OCI-LY7 (cell line): ENCODE measurements around the gene TMIE. TPM values are rescaled to one million over a fixed set of nuclear protein-coding genes. Genes with fewer than 3 reads are reported as not detected.

Experiments
- BruUV-seq: library from RNA; stranded (reverse); fragments of 400-500 nt; replicated peaks from 2 replicates; lab custom pipeline; 2021; lab: Mats Ljungman, UMichigan
- CTCF ChIA-PET: fragments of 300-600 bp; sonication (Branson Sonifier 250); formaldehyde crosslinking; loops from one replicate; lab custom pipeline; 2022; ENCODE audit warnings: antibody characterized with exemption; ENCODE audit not compliant: unreplicated experiment; lab: Charles Lee
- POLR2A ChIA-PET: fragments of 300-600 bp; sonication (Branson Sonifier 250); formaldehyde crosslinking; loops from one replicate; lab custom pipeline; 2022; ENCODE audit warnings: antibody characterized with exemption; lab: Charles Lee
- DNase-seq: peaks from one replicate; pipeline ENCODE4 v3.0.0-alpha.2; 2015; ENCODE audit warnings: low spot score
- H2AFZ ChIP-seq: fragments of 200-600 bp; sonication (generic), shearing (Covaris generic); 2 replicates; pipeline ENCODE4 v1.6.1; 2014; ENCODE audit warnings: mild to moderate bottlenecking, antibody characterized with exemption, low read length, moderate library complexity
- H3K27ac ChIP-seq: fragments of 200-600 bp; sonication (generic); 2 replicates; pipeline ENCODE4 v1.5.1; 2014; ENCODE audit warnings: mixed run types, low read depth, mild to moderate bottlenecking, moderate library complexity, low read length, inconsistent platforms; ENCODE audit not compliant: poor library complexity, severe bottlenecking
- H3K36me3 ChIP-seq: fragments of 200-600 bp; sonication (generic); 2 replicates; pipeline ENCODE4 v1.6.1; 2014; ENCODE audit warnings: mild to moderate bottlenecking, antibody characterized with exemption, low read length, moderate library complexity, mixed read lengths; ENCODE audit not compliant: insufficient read depth
- H3K4me1 ChIP-seq: fragments of 200-600 bp; sonication (generic); 2 replicates; pipeline ENCODE4 v1.5.1; 2014; ENCODE audit warnings: mild to moderate bottlenecking, low read length; ENCODE audit not compliant: insufficient read depth, poor library complexity, severe bottlenecking
- H3K4me2 ChIP-seq: fragments of 200-600 bp; sonication (generic); 2 replicates; pipeline ENCODE4 v1.6.1; 2014; ENCODE audit warnings: mild to moderate bottlenecking, low read length
- H3K4me3 ChIP-seq: fragments of 200-600 bp; sonication (generic); 2 replicates; pipeline ENCODE4 v1.5.1; 2014; ENCODE audit warnings: mild to moderate bottlenecking, low read depth, low read length; ENCODE audit not compliant: poor library complexity, severe bottlenecking
- H3K79me2 ChIP-seq: fragments of 200-600 bp; sonication (generic); 2 replicates; pipeline ENCODE4 v1.6.1; 2016; ENCODE audit warnings: low read depth, mild to moderate bottlenecking, low read length, moderate library complexity, mixed read lengths; ENCODE audit not compliant: insufficient read depth
- H3K9me2 ChIP-seq: fragments of 200-600 bp; sonication (generic); 2 replicates; pipeline ENCODE4 v1.6.1; 2016; ENCODE audit warnings: mild to moderate bottlenecking, low read length, mixed read lengths; ENCODE audit not compliant: insufficient read depth
- H3K9me3 ChIP-seq: fragments of 200-600 bp; sonication (generic); 2 replicates; pipeline ENCODE4 v1.6.1; 2014; ENCODE audit warnings: mild to moderate bottlenecking, mixed run types, low read length, mixed read lengths
- H4K20me1 ChIP-seq: fragments of 200-600 bp; sonication (generic); 2 replicates; pipeline ENCODE4 v1.6.1; 2014; ENCODE audit warnings: mild to moderate bottlenecking, antibody characterized with exemption, low read length, moderate library complexity, mixed read lengths; ENCODE audit not compliant: insufficient read depth
- EZH2phosphoT487 ChIP-seq: fragments of 200-600 bp; sonication (generic); IDR thresholded peaks from 2 replicates; pipeline ENCODE4 v1.6.1; 2018; ENCODE audit warnings: low read depth, borderline replicate concordance, mild to moderate bottlenecking, mixed run types, antibody characterized with exemption, low read length, moderate library complexity, mixed read lengths
- intact Hi-C: fragments of 100-400 bp; cut with micrococcal nuclease; formaldehyde crosslinking; loops from one replicate; pipeline ENCODE4 v1.10.0; 2022; ENCODE audit not compliant: unreplicated experiment
- total RNA-seq, 2 experiments: library from RNA; depleted of rRNA in 1 of 2; stranded (reverse); fragments of >200 nt in 1 of 2; shearing (Covaris generic) in 1 of 2; gene quantifications; 2 replicates each; pipeline ENCODE4 v1.2.3, GENCODE V29; 2014 to 2022
- TF ChIP-seq, protein P1 (sequence below): fragments of 200-600 bp; sonication (generic); conservative IDR thresholded peaks from 2 replicates; pipeline ENCODE4 v1.5.1; 2014; ENCODE audit warnings: mild to moderate bottlenecking, antibody characterized with exemption, low read length, moderate library complexity, mixed read lengths

Gene TMIE
- total RNA-seq, 2 experiments from 2014 or later = not detected

DNA sequence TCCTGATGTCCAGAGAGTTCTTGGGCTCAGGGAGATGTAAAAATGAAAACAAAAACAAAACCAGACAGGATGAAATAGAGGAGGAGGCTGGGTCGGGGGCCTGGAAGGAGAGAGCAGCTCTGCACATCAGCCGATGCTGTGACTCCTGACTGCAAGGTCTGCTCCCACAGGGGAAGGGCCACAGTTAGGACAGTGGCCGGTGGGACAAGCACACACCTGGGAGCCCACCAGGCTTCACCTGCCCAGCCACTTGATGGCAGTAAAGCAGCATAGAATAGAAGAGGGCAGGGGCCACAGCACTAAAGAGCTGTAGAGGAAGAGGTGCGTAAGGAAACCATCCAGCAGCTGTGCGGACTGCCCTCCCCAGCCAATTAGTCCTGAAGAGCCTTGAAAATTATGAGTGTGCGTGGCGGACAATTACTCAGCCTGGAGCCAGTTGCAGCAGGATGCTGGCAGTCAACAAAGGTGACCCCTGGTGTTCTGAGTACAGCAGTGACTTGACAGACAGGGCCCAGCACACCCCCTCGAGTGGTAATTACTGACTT lies 37.5 kb upstream of the TMIE start:
- intact Hi-C loops = no loop called here
- CTCF ChIA-PET = interaction anchor here (0.6 to 0.7 kb wide), 2 partner anchors 28 to 175 kb away, joined by 3 read pairs; no protein-coding TSS in a partner anchor
- Histone ChIP-seq H3K4me3 (no peak overlapping the region), H3K4me2 (no peak overlapping the region), H3K79me2 (no peaks in the 10 kb centered on the region), H3K9me2 (no peaks in the 10 kb centered on the region), H4K20me1 (no peaks in the 10 kb centered on the region), H3K27ac (no peak overlapping the region), H3K36me3 (no peaks in the 10 kb centered on the region), H3K9me3 (no peaks in the 10 kb centered on the region), H3K4me1 (peaks cover 5% of the 10 kb centered on the region), H2AFZ (no peak overlapping the region)
- BruUV-seq = no TSS peak
- DNase-seq = peak; percentile 18
- POLR2A ChIA-PET = no interaction called here
- TF ChIP-seq, protein P1, sequence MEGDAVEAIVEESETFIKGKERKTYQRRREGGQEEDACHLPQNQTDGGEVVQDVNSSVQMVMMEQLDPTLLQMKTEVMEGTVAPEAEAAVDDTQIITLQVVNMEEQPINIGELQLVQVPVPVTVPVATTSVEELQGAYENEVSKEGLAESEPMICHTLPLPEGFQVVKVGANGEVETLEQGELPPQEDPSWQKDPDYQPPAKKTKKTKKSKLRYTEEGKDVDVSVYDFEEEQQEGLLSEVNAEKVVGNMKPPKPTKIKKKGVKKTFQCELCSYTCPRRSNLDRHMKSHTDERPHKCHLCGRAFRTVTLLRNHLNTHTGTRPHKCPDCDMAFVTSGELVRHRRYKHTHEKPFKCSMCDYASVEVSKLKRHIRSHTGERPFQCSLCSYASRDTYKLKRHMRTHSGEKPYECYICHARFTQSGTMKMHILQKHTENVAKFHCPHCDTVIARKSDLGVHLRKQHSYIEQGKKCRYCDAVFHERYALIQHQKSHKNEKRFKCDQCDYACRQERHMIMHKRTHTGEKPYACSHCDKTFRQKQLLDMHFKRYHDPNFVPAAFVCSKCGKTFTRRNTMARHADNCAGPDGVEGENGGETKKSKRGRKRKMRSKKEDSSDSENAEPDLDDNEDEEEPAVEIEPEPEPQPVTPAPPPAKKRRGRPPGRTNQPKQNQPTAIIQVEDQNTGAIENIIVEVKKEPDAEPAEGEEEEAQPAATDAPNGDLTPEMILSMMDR = peak; percentile 57
- no peak for TF ChIP-seq EZH2phosphoT487

DNA sequence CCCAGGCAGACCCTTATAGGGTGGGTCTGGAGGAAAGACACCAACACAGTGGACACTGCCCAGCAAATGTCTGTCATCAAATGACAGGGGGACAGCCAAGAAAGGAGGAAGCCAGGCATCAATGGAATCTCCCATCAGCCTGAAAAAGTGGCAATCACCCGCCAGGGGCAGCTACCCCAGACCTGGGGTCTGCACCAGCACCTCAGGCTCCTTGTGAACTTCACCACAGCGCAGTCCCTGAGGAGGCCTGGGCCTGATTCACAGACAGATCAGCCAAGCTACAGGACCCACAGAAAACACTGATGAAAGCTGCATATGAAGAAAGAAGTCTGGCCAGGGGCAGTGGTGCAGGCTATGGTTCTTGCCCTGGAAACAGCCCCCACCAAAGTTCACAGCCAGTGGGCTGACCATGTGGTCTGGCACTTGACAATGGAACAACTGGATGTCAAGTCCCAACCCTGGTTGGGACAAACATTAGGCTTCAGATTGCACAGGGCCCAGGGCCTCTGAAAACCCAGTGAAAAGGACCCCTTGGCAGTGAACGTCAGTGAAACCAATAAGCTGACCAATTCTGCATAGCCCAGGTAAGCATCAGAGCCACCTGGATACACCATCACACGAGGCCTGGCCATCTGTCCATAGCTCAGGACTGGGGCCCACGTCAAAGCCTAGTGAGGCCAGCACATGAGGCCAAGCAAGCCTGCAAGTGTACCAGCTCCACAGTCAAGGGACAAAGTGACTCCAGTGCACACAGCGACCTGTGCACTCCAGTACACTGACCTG lies 36.8 kb upstream of the TMIE start:
- Histone ChIP-seq H3K79me2 (no peaks in the 10 kb centered on the region), H3K36me3 (no peaks in the 10 kb centered on the region), H3K9me2 (no peaks in the 10 kb centered on the region), H3K4me1 (peaks cover 5% of the 10 kb centered on the region), H2AFZ (no peak overlapping the region), H3K4me2 (no peak overlapping the region), H4K20me1 (no peaks in the 10 kb centered on the region), H3K27ac (no peak overlapping the region), H3K9me3 (no peaks in the 10 kb centered on the region), H3K4me3 (no peak overlapping the region)
- DNase-seq = no peak
- POLR2A ChIA-PET = no interaction called here
- TF ChIP-seq, protein P1 = no peak
- no peak for TF ChIP-seq EZH2phosphoT487
- CTCF ChIA-PET = interaction anchor here (0.6 to 0.7 kb wide), 2 partner anchors 176 kb away, joined by 3 read pairs; no protein-coding TSS in a partner anchor
- intact Hi-C loops = no loop called here
- no TSS peak for BruUV-seq
